GM23338 (cell line): ENCODE measurements around the gene KLHL18. TPM values are rescaled to one million over a fixed set of nuclear protein-coding genes. Genes with fewer than 3 reads are reported as not detected.
A peak's percentile ranks its signal among the peaks of the same experiment; 100 is the strongest.

Experiments used
- ATAC-seq: fragments of 200-7000 bp; cut with Tn5 transposase; 3 replicates; pipeline ENCODE4 v1.9.1; 2020
- DNase-seq: peaks from one replicate; pipeline ENCODE4 v3.0.0-alpha.2; 2015; ENCODE audit warnings: low spot score
- H2AFZ ChIP-seq: fragments of 200-600 bp; sonication (generic); 2 replicates; pipeline ENCODE4 v1.8.0; 2016; ENCODE audit warnings: antibody characterized with exemption, mild to moderate bottlenecking, moderate library complexity
- H3F3A ChIP-seq: fragments of 200-600 bp; sonication (generic); replicated peaks from 2 replicates; pipeline ENCODE4 v1.8.0; 2017; ENCODE audit warnings: antibody characterized with exemption, mixed run types, low read depth
- H3K27ac ChIP-seq: fragments of 200-600 bp; sonication (generic); 2 replicates; pipeline ENCODE4 v1.6.1; 2016; ENCODE audit warnings: low read depth
- H3K27me3 ChIP-seq: fragments of 200-600 bp; sonication (generic); 2 replicates; pipeline ENCODE4 v1.8.0; 2016; ENCODE audit warnings: mild to moderate bottlenecking, mixed run types, moderate library complexity; ENCODE audit not compliant: insufficient read depth
- H3K36me3 ChIP-seq: fragments of 200-600 bp; sonication (generic); 2 replicates; pipeline ENCODE4 v1.8.0; 2016; ENCODE audit warnings: mild to moderate bottlenecking; ENCODE audit not compliant: insufficient read depth
- H3K4me1 ChIP-seq: fragments of 200-600 bp; sonication (generic); 2 replicates; pipeline ENCODE4 v1.8.0; 2016; ENCODE audit warnings: mild to moderate bottlenecking, moderate library complexity; ENCODE audit not compliant: insufficient read depth
- H3K4me2 ChIP-seq: fragments of 200-600 bp; sonication (generic); 2 replicates; pipeline ENCODE4 v1.7.1; 2017; ENCODE audit warnings: mixed run types
- H3K4me3 ChIP-seq: fragments of 200-600 bp; sonication (generic); 2 replicates; pipeline ENCODE4 v1.6.1; 2016; ENCODE audit warnings: mixed run types
- H3K79me2 ChIP-seq: fragments of 200-600 bp; sonication (generic); replicated peaks from 2 replicates; pipeline ENCODE4 v1.8.0; 2017; ENCODE audit warnings: mild to moderate bottlenecking; ENCODE audit not compliant: insufficient read depth
- H3K9me2 ChIP-seq: fragments of 200-600 bp; sonication (generic); 2 replicates; pipeline ENCODE4 v1.8.0; 2017; ENCODE audit not compliant: insufficient read depth
- H4K20me1 ChIP-seq: fragments of 200-600 bp; sonication (generic); replicated peaks from 2 replicates; pipeline ENCODE4 v1.8.0; 2017; ENCODE audit warnings: mild to moderate bottlenecking; ENCODE audit not compliant: insufficient read depth
- H3K27ac Mint-ChIP-seq: 2 replicates; pipeline ENCODE4 v1.8.0; 2020; ENCODE audit warnings: inconsistent platforms, mild to moderate bottlenecking, moderate library complexity, mixed read lengths
- H3K27me3 Mint-ChIP-seq: 3 replicates; pipeline ENCODE4 v1.8.0; 2022; ENCODE audit warnings: low read depth, mild to moderate bottlenecking, moderate library complexity, mixed read lengths, inconsistent platforms; ENCODE audit not compliant: insufficient read depth, poor library complexity
- H3K36me3 Mint-ChIP-seq: 3 replicates; pipeline ENCODE4 v1.8.0; 2021; ENCODE audit warnings: low read depth, mild to moderate bottlenecking, inconsistent platforms, moderate library complexity, mixed read lengths
- H3K4me1 Mint-ChIP-seq: 3 replicates; pipeline ENCODE4 v1.8.0; 2020; ENCODE audit warnings: mild to moderate bottlenecking, inconsistent platforms, mixed read lengths
- H3K4me3 Mint-ChIP-seq: 3 replicates; pipeline ENCODE4 v1.8.0; 2021; ENCODE audit warnings: moderate library complexity, mild to moderate bottlenecking, inconsistent platforms, mixed read lengths
- H3K9me3 Mint-ChIP-seq: 3 replicates; pipeline ENCODE4 v1.8.0; 2020; ENCODE audit warnings: moderate library complexity, mild to moderate bottlenecking, inconsistent platforms, mixed read lengths
- CREB1 ChIP-seq: fragments of 250-450 bp; sonication (Bioruptor Pico); IDR thresholded peaks from 2 replicates; pipeline ENCODE4 v1.5.0; 2020; ENCODE audit warnings: low read depth, mild to moderate bottlenecking, moderate library complexity
- ZNF331 ChIP-seq: fragments of 250-450 bp; sonication (Bioruptor Pico); IDR thresholded peaks from 2 replicates; pipeline ENCODE4 v1.5.0; 2020; ENCODE audit warnings: low read depth, mild to moderate bottlenecking, moderate library complexity
- polyA plus RNA-seq: library from polyadenylated mRNA; unstranded; fragments of >200 nt; fragmentation: Nextera tagmentation; extraction: Ambion mirVana; gene quantifications from 2 replicates; pipeline ENCODE4 v1.2.1, GENCODE V29; 2016
- total RNA-seq: library from RNA; depleted of rRNA; stranded (reverse); fragments of >200 nt; shearing (Covaris generic); gene quantifications from 2 replicates; pipeline ENCODE4 v1.2.3, GENCODE V29; 2014
- TF ChIP-seq, protein P1 (sequence below), 2 experiments: fragments of 200-600 bp in 1 of 2; sonication (generic) in 1 of 2; conservative IDR thresholded peaks; 2 replicates each; pipeline versions ENCODE4 v1.5.1 to v1.6.1; 2016 to 2017; ENCODE audit warnings: antibody characterized with exemption in 2 of 2, low read depth in 2 of 2, mild to moderate bottlenecking in 2 of 2, moderate library complexity in 1 of 2
- TF ChIP-seq, protein P2 (sequence below): IDR thresholded peaks from one replicate; pipeline ENCODE4 v1.6.1; 2018; ENCODE audit warnings: antibody characterized with exemption; ENCODE audit not compliant: unreplicated experiment

The KLHL18 gene
- total and polyA plus RNA-seq, 2 experiments from 2014 or later: 11.3 to 18.1 TPM

DNA sequence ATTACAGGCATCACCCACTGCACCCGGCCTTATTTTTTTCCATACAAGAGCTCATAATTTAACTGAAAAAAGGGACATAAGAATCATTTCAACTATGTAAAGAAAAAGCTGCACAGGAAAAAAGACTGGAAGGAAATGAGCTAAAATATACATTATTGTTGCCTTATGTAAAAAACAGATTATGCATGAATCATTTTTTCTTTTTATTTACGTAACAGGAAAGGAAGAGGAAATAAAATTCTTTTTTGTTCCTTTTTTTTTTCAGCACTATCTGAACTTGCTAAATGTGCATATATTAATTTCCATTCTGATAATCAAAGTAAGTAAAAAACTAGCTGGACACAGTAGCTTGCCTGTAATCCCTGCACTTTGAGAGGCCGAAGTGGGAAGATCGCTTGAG lies 12.2 kb upstream of the KLHL18 start (continued):
- TF ChIP-seq, protein P1, sequence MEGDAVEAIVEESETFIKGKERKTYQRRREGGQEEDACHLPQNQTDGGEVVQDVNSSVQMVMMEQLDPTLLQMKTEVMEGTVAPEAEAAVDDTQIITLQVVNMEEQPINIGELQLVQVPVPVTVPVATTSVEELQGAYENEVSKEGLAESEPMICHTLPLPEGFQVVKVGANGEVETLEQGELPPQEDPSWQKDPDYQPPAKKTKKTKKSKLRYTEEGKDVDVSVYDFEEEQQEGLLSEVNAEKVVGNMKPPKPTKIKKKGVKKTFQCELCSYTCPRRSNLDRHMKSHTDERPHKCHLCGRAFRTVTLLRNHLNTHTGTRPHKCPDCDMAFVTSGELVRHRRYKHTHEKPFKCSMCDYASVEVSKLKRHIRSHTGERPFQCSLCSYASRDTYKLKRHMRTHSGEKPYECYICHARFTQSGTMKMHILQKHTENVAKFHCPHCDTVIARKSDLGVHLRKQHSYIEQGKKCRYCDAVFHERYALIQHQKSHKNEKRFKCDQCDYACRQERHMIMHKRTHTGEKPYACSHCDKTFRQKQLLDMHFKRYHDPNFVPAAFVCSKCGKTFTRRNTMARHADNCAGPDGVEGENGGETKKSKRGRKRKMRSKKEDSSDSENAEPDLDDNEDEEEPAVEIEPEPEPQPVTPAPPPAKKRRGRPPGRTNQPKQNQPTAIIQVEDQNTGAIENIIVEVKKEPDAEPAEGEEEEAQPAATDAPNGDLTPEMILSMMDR (conservative IDR thresholded peaks at IDR 0.05; ENCODE audit: low read depth in 2 of 2): no peak
- TF ChIP-seq CREB1 (no peak), ZNF331 (CRISPR knock-in tag) (no peak)
- TF ChIP-seq, protein P2, sequence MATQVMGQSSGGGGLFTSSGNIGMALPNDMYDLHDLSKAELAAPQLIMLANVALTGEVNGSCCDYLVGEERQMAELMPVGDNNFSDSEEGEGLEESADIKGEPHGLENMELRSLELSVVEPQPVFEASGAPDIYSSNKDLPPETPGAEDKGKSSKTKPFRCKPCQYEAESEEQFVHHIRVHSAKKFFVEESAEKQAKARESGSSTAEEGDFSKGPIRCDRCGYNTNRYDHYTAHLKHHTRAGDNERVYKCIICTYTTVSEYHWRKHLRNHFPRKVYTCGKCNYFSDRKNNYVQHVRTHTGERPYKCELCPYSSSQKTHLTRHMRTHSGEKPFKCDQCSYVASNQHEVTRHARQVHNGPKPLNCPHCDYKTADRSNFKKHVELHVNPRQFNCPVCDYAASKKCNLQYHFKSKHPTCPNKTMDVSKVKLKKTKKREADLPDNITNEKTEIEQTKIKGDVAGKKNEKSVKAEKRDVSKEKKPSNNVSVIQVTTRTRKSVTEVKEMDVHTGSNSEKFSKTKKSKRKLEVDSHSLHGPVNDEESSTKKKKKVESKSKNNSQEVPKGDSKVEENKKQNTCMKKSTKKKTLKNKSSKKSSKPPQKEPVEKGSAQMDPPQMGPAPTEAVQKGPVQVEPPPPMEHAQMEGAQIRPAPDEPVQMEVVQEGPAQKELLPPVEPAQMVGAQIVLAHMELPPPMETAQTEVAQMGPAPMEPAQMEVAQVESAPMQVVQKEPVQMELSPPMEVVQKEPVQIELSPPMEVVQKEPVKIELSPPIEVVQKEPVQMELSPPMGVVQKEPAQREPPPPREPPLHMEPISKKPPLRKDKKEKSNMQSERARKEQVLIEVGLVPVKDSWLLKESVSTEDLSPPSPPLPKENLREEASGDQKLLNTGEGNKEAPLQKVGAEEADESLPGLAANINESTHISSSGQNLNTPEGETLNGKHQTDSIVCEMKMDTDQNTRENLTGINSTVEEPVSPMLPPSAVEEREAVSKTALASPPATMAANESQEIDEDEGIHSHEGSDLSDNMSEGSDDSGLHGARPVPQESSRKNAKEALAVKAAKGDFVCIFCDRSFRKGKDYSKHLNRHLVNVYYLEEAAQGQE: no peak

DNA sequence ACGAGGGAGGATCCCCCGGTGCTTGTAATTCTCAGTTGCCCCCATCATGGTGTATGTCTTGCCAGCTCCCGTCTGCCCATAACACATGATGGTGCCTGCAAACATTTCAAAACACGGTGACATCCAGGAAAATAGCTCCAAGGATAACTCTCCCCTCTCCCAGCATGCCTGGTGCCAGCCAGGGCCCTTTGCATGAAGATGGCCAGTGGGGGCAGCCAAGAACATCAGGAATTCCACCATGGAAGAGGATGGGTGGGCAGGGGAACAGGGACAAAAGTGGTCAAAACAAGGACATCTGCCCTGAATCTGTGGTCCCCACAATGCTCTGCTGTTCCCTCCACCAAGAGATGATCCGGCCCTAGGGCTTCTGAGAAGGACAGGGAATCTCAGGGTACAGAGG lies 9.2 kb upstream of the KLHL18 start:
- Histone ChIP-seq H3K36me3 (no peaks in the 10 kb centered on the region), H3K27me3 (no peaks in the 10 kb centered on the region), H3F3A (no peaks in the 10 kb centered on the region), H3K27ac (no peak overlapping the region), H4K20me1 (no peaks in the 10 kb centered on the region), H2AFZ (no peak overlapping the region), H3K4me1 (no peaks in the 10 kb centered on the region), H3K9me2 (peaks cover 3% of the 10 kb centered on the region; the same call in 1 of the 2 replicates), H3K4me3 (no peak overlapping the region), H3K79me2 (no peaks in the 10 kb centered on the region), H3K4me2 (no peak overlapping the region)
- Mint-ChIP-seq H3K9me3 (no peaks in the 10 kb centered on the region), H3K27me3 (peaks cover 2% of the 10 kb centered on the region), H3K27ac (no peak overlapping the region), H3K36me3 (no peaks in the 10 kb centered on the region), H3K4me1 (no peaks in the 10 kb centered on the region; the same call in 2 of the 3 replicates), H3K4me3 (no peak overlapping the region)
- ATAC-seq (peak; percentile 82), DNase-seq (peak; percentile 30)
- TF ChIP-seq, protein P1 (conservative IDR thresholded peaks at IDR 0.05; ENCODE audit: low read depth in 2 of 2): peak in 1 of 2 experiments; percentile 31; a peak in 2 of 4 replicates
- TF ChIP-seq, protein P2: no peak
